AG04449 (cell line): Measurements from ENCODE around the gene PPP2R5D.

Experiments used
- CTCF ChIA-PET: fragments of 350-600 bp; formaldehyde crosslinking; extraction: SDS; loops from one replicate; lab custom pipeline; 2021; ENCODE audit warnings: antibody characterized with exemption; lab: Yijun Ruan, JAX
- POLR2A ChIA-PET: fragments of 400-600, 350-600 bp; formaldehyde crosslinking; extraction: SDS; loops from one replicate; lab custom pipeline; 2020; ENCODE audit warnings: antibody characterized with exemption, inconsistent platforms; lab: Yijun Ruan, JAX
- DNase-seq: peaks from one replicate; pipeline ENCODE4 v3.0.0-alpha.2; 2010; ENCODE audit warnings: low read depth, low spot score
- H3K4me3 ChIP-seq: 2 replicates; pipeline ENCODE4 v1.5.1; 2011; ENCODE audit warnings: low read depth, mild to moderate bottlenecking, control low read depth, low read length
- TF ChIP-seq, protein P1 (sequence below): IDR thresholded peaks from one replicate; pipeline ENCODE4 v1.5.1; 2011; ENCODE audit warnings: mild to moderate bottlenecking, moderate library complexity, low read length, control low read depth, inconsistent platforms; ENCODE audit not compliant: insufficient read depth; ENCODE audit errors: missing control alignments

The PPP2R5D gene

DNA sequence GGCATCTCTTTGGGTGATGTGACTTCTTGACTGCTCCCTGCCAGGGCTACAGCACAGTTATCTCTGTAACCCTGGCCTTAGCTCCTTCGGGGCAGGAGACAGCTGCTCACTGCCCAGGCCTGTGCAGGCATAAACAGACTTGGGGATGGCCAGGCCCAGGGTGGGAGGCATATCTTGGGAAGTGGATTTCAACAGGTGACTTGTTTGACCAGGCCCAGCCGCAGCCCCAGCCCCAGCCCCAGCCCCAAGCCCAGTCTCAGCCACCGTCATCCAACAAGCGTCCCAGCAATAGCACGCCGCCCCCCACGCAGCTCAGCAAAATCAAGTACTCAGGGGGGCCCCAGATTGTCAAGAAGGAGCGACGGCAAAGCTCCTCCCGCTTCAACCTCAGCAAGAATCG is 21.9 kb downstream of the PPP2R5D start:
- H3K4me3 ChIP-seq = no peak overlapping the region
- POLR2A ChIA-PET = no interaction called here
- no peak for DNase-seq
- CTCF ChIA-PET = interaction anchor here (0.9 to 1.9 kb wide), 3 partner anchors 105 to 138 kb away, joined by 3 to 5 read pairs (median 5); no protein-coding TSS in a partner anchor
- TF ChIP-seq, protein P1, sequence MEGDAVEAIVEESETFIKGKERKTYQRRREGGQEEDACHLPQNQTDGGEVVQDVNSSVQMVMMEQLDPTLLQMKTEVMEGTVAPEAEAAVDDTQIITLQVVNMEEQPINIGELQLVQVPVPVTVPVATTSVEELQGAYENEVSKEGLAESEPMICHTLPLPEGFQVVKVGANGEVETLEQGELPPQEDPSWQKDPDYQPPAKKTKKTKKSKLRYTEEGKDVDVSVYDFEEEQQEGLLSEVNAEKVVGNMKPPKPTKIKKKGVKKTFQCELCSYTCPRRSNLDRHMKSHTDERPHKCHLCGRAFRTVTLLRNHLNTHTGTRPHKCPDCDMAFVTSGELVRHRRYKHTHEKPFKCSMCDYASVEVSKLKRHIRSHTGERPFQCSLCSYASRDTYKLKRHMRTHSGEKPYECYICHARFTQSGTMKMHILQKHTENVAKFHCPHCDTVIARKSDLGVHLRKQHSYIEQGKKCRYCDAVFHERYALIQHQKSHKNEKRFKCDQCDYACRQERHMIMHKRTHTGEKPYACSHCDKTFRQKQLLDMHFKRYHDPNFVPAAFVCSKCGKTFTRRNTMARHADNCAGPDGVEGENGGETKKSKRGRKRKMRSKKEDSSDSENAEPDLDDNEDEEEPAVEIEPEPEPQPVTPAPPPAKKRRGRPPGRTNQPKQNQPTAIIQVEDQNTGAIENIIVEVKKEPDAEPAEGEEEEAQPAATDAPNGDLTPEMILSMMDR = no peak

DNA sequence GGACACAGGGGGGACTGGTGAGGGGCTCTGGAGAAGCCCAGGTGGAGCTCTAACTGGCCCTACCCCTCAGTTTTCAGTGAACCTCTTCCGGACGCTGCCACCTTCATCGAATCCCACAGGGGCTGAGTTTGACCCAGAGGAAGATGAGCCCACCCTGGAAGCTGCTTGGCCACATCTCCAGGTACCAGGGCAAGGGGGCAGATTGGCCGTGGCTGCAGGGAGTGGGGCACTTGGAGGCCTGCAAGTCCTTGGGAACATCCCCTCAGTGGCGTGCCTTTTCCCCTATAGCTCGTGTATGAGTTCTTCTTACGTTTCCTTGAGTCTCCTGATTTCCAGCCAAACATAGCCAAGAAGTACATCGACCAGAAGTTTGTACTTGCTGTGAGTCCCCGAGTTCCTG is 22.8 kb downstream of the PPP2R5D start:
- no peak overlapping the region for H3K4me3 ChIP-seq
- DNase-seq = no peak
- ChIA-PET CTCF (interaction anchor here (0.9 to 1.9 kb wide), 2 partner anchors 106 to 108 kb away, joined by 3 to 5 read pairs; no protein-coding TSS in a partner anchor), POLR2A (no interaction called here)
- TF ChIP-seq, protein P1 = no peak

DNA sequence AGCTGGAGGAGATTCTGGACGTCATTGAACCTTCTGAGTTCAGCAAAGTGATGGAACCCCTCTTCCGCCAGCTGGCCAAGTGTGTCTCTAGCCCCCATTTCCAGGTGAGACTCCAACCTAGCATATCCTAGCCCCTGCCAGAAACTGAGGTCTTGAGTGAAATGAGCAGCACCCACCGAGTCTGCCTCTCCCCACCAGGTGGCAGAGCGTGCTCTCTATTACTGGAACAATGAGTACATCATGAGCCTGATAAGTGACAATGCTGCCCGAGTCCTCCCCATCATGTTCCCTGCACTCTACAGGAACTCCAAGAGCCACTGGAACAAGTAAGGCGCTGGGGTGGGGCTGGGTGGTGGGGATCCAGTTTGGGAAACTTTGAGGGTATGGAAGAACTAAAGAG is 24.8 kb downstream of the PPP2R5D start:
- DNase-seq = no peak
- TF ChIP-seq, protein P1 = peak; percentile 54
- POLR2A ChIA-PET = interaction anchor here (1.1 kb wide), 1 partner anchor 15 kb away, joined by 4 read pairs; no protein-coding TSS in a partner anchor
- CTCF ChIA-PET = interaction anchor here (0.6 to 3.0 kb wide), 5 partner anchors 13 to 192 kb away, joined by 3 to 14 read pairs (median 6); no protein-coding TSS in a partner anchor
- no peak overlapping the region for H3K4me3 ChIP-seq

DNA sequence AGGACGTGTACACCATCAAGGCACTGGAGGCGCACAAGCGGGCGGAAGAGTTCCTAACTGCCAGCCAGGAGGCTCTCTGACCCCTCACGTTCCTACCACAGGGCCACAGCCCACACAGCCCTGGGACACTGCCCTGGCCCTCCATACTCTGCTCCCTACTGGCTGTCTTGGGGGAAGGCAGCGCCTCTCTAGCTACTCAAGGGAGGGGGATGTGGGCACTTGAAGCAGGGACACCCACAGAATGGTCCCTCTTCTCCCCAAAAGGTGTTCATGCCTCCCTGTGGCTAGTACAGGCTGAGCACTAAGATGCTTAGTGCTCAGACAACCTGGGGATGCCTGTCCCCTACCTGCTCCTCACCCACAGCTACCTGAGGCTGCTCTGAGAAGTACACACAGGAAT is 26.8 kb downstream of the PPP2R5D start:
- POLR2A ChIA-PET = interaction anchor here (1.2 kb wide), 1 partner anchor 43 kb away, joined by 3 read pairs; the partner anchor contains the start of gene CUL7
- CTCF ChIA-PET = interaction anchor here (1.0 to 1.6 kb wide), 6 partner anchors 10 to 166 kb away, joined by 3 to 6 read pairs (median 3); partner anchors contain the start of genes CUL7 and RRP36

DNA sequence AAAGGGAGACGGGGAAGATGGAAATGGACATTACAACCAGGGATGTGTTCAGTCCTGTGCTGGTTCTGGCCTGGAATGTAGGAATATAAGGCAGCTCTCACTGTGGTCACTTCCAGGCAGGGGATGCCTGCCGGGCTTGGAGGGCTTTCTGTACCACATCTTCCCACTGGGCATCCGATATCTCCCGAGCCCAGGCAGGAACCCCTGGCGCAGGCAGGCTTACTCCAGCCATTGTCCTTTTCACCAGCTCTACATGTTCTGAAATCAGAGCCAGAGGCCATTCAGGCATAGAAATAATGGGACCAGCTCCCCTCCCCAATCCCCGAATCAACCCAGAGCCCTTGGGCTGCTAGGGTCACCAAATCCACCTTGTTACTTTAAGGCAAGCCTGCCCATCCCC is 28.0 kb downstream of the PPP2R5D start:
- POLR2A ChIA-PET = no interaction called here
- peak overlapping the region; percentile 79 for H3K4me3 ChIP-seq
- DNase-seq = no peak
- CTCF ChIA-PET = interaction anchor here (0.9 to 5.5 kb wide), 5 partner anchors 8 to 131 kb away, joined by 3 to 38 read pairs (median 6); no protein-coding TSS in a partner anchor
- TF ChIP-seq, protein P1 = no peak

More for the DNA sequence above, 26.8 kb downstream of the PPP2R5D start:
- no peak for DNase-seq
- no peak overlapping the region; the same call in 1 of the 2 replicates for H3K4me3 ChIP-seq
- TF ChIP-seq, protein P1 = no peak

DNA sequence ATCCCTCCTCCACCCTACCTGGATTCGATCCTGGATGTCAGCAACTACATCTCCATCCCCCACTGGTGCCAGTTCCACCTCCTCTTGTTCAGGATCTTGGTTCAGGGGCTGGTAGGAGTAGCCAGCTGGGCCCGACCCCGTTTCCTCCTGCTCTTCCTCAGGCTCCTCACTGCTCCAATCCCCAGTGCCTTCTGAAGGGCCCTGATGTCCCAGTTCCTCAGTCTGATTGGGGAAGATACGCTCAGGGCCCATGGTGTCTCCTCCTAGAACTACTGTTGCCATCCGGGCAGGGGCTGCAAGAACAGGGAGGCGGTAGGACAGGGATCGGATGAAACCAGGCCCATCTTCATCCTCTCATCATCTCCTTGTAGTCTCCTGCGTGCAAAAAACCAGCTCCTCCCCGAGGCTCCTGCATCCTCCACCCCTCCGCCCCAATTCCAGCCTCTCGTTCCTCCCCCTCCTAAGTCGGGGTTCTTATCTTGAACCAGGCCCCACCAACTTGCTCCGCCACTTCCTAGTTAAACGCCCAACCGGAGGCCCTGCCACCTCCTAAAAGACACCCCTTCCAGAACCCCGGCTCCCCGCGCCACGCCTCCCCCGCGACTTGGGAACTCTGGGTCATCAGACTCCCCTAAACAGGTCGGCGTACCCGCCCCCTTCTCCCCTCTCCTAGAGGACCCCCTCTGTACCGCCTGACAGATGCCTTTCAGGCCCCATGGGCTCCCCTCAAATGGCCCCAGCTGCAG is 28.9 kb downstream of the PPP2R5D start:
- H3K4me3 ChIP-seq = peak overlapping the region; percentile 79
- CTCF ChIA-PET = interaction anchor here (0.9 to 5.5 kb wide), 7 partner anchors 9 to 216 kb away, joined by 3 to 38 read pairs (median 4); partner anchors contain the start of gene DNPH1
- POLR2A ChIA-PET = interaction anchor here (0.6 to 1.6 kb wide), 6 partner anchors 40 to 775 kb away, joined by 3 to 5 read pairs (median 4); partner anchors contain the start of genes CUL7 and CUL9
- no peak for DNase-seq
- TF ChIP-seq, protein P1 = no peak
